ENCODE data around the gene CRACDL.
A peak's percentile ranks its signal among the peaks of the same experiment; 100 is the strongest.

CRACDL gene

DNA sequence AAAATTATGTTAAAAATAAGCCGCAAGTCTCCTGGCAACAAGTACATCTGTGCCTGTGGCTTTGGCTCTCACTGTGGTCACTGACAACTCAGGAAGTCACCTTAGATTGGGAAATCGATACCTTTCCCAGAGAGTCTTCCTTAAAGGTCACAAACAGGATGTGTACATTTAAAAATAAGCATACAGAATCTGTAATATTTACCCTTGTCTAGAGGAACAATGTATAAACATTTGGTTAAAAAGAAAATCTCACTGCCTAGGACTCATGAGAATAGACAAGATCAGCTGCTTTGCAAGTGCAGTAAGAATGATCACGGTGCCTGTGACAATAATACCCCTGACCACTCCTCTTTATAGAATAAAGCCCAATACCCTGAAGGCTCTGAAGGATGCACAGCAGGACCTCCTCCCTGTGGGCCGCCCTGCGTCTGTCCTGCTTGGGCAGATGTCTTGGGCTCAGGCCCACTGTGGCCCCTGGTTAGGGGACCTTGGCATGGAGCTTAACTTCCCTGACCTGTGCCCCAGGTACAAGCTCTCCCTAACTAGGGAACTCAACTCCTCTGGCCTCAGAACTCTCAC, 107.1 kb downstream of the CRACDL start:
- H3K4me3 ChIP-seq (ENCODE audit: low read length), result no peak overlapping the region
- H3K27ac ChIP-seq (ENCODE audit: low read depth, low read length), result no peak overlapping the region
- no peaks in the 10 kb centered on the region for H3K4me1 ChIP-seq (ENCODE audit: control insufficient read depth, insufficient read depth, low read length)
- peaks cover 2% of the 10 kb centered on the region for H3K36me3 ChIP-seq (ENCODE audit: control insufficient read depth, insufficient read depth, low read length)
- peaks cover 4% of the 10 kb centered on the region for H3K27me3 ChIP-seq (ENCODE audit: control insufficient read depth, insufficient read depth, low read length)
- no peak overlapping the region for H3K9ac ChIP-seq (ENCODE audit: low read length)

DNA sequence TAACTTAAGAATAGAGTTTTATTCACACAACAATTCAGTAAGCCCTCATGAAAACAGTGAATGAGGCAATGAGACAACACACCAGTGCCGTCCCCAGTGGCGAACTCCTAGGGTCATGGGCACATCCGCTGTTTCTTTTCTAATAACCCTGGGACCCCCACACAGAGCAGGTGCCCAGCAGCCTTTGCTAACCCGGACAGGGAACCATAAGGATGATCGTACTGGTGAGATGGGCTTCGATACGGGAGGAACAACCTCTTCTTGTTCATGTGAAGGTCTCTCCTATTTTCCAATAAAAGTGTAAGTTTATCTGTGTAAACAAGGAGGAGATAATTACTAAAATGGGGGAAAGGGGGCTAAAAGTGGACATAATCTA, 107.7 kb downstream of the CRACDL start:
- Histone ChIP-seq H3K36me3 (ENCODE audit: control insufficient read depth, insufficient read depth, low read length) (peaks cover 2% of the 10 kb centered on the region), H3K9ac (ENCODE audit: low read length) (no peak overlapping the region), H3K27me3 (ENCODE audit: control insufficient read depth, insufficient read depth, low read length) (peaks cover 4% of the 10 kb centered on the region), H3K4me1 (ENCODE audit: control insufficient read depth, insufficient read depth, low read length) (no peaks in the 10 kb centered on the region), H3K27ac (ENCODE audit: low read depth, low read length) (no peak overlapping the region), H3K4me3 (ENCODE audit: low read length) (no peak overlapping the region)

- H3K27me3 ChIP-seq (ENCODE audit: control insufficient read depth, insufficient read depth, low read length), result peaks cover 4% of the 10 kb centered on the region
- no peak overlapping the region for H3K4me3 ChIP-seq (ENCODE audit: low read length)
- H3K27ac ChIP-seq (ENCODE audit: low read depth, low read length), result no peak overlapping the region
- peaks cover 2% of the 10 kb centered on the region for H3K36me3 ChIP-seq (ENCODE audit: control insufficient read depth, insufficient read depth, low read length)
- H3K9ac ChIP-seq (ENCODE audit: low read length), result no peak overlapping the region
- no peaks in the 10 kb centered on the region for H3K4me1 ChIP-seq (ENCODE audit: control insufficient read depth, insufficient read depth, low read length)
Measured at GRCh38 chr2:98827625-98828368, 108.2 kb downstream of the CRACDL start.

- H3K27ac ChIP-seq (ENCODE audit: low read depth, low read length), result no peak overlapping the region
- no peak overlapping the region for H3K4me3 ChIP-seq (ENCODE audit: low read length)
- H3K4me1 ChIP-seq (ENCODE audit: control insufficient read depth, insufficient read depth, low read length), result no peaks in the 10 kb centered on the region
- H3K36me3 ChIP-seq (ENCODE audit: control insufficient read depth, insufficient read depth, low read length), result peaks cover 2% of the 10 kb centered on the region
- peaks cover 4% of the 10 kb centered on the region for H3K27me3 ChIP-seq (ENCODE audit: control insufficient read depth, insufficient read depth, low read length)
- H3K9ac ChIP-seq (ENCODE audit: low read length), result no peak overlapping the region
Measured at GRCh38 chr2:98826856-98827255, 109.2 kb downstream of the CRACDL start.

- Histone ChIP-seq H3K4me3 (ENCODE audit: low read length) (no peak overlapping the region), H3K4me1 (ENCODE audit: control insufficient read depth, insufficient read depth, low read length) (no peaks in the 10 kb centered on the region), H3K9ac (ENCODE audit: low read length) (no peak overlapping the region), H3K27me3 (ENCODE audit: control insufficient read depth, insufficient read depth, low read length) (peaks cover 4% of the 10 kb centered on the region), H3K36me3 (ENCODE audit: control insufficient read depth, insufficient read depth, low read length) (peaks cover 2% of the 10 kb centered on the region), H3K27ac (ENCODE audit: low read depth, low read length) (no peak overlapping the region)
Measured at GRCh38 chr2:98825858-98826257, 110.2 kb downstream of the CRACDL start.

DNA sequence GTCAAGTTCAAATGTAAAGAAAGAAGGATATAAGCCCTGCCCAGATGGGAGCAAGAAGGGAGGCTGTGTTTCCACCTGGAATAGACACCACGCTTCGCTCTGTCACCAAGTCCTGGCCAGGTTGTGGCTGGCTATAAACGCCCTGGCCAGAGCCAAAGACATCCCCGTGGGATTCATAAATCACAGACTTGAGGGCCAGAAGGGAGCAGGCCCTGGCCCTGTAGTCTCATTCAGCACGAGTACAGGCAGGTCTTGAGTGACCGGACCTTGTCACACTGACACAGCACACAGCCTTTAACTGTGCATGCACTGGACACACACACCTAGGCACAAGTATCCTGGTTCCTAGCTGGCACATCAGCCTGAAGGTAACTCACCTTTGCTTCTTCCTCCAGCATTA, 110.6 kb downstream of the CRACDL start:
- no peak overlapping the region for H3K4me3 ChIP-seq (ENCODE audit: low read length)
- H3K27me3 ChIP-seq (ENCODE audit: control insufficient read depth, insufficient read depth, low read length), result peaks cover 4% of the 10 kb centered on the region
- no peaks in the 10 kb centered on the region for H3K4me1 ChIP-seq (ENCODE audit: control insufficient read depth, insufficient read depth, low read length)
- H3K9ac ChIP-seq (ENCODE audit: low read length), result no peak overlapping the region
- no peak overlapping the region for H3K27ac ChIP-seq (ENCODE audit: low read depth, low read length)
- peaks cover 2% of the 10 kb centered on the region for H3K36me3 ChIP-seq (ENCODE audit: control insufficient read depth, insufficient read depth, low read length)

GRCh38 chr2:98825020-98825350, 111.0 kb downstream of the CRACDL start:
- Histone ChIP-seq H3K27me3 (ENCODE audit: control insufficient read depth, insufficient read depth, low read length) (peaks cover 4% of the 10 kb centered on the region), H3K36me3 (ENCODE audit: control insufficient read depth, insufficient read depth, low read length) (peaks cover 2% of the 10 kb centered on the region), H3K9ac (ENCODE audit: low read length) (no peak overlapping the region), H3K4me3 (ENCODE audit: low read length) (no peak overlapping the region), H3K27ac (ENCODE audit: low read depth, low read length) (no peak overlapping the region), H3K4me1 (ENCODE audit: control insufficient read depth, insufficient read depth, low read length) (no peaks in the 10 kb centered on the region)

- H3K36me3 ChIP-seq (ENCODE audit: control insufficient read depth, insufficient read depth, low read length), result peaks cover 2% of the 10 kb centered on the region
- peaks cover 4% of the 10 kb centered on the region for H3K27me3 ChIP-seq (ENCODE audit: control insufficient read depth, insufficient read depth, low read length)
- H3K4me3 ChIP-seq (ENCODE audit: low read length), result no peak overlapping the region
- H3K9ac ChIP-seq (ENCODE audit: low read length), result no peak overlapping the region
- no peak overlapping the region for H3K27ac ChIP-seq (ENCODE audit: low read depth, low read length)
- H3K4me1 ChIP-seq (ENCODE audit: control insufficient read depth, insufficient read depth, low read length), result no peaks in the 10 kb centered on the region
Measured at GRCh38 chr2:98824256-98825019, 111.6 kb downstream of the CRACDL start.

- H3K9ac ChIP-seq (ENCODE audit: low read length), result no peak overlapping the region
Measured at GRCh38 chr2:98823196-98824170, 112.5 kb downstream of the CRACDL start.

DNA sequence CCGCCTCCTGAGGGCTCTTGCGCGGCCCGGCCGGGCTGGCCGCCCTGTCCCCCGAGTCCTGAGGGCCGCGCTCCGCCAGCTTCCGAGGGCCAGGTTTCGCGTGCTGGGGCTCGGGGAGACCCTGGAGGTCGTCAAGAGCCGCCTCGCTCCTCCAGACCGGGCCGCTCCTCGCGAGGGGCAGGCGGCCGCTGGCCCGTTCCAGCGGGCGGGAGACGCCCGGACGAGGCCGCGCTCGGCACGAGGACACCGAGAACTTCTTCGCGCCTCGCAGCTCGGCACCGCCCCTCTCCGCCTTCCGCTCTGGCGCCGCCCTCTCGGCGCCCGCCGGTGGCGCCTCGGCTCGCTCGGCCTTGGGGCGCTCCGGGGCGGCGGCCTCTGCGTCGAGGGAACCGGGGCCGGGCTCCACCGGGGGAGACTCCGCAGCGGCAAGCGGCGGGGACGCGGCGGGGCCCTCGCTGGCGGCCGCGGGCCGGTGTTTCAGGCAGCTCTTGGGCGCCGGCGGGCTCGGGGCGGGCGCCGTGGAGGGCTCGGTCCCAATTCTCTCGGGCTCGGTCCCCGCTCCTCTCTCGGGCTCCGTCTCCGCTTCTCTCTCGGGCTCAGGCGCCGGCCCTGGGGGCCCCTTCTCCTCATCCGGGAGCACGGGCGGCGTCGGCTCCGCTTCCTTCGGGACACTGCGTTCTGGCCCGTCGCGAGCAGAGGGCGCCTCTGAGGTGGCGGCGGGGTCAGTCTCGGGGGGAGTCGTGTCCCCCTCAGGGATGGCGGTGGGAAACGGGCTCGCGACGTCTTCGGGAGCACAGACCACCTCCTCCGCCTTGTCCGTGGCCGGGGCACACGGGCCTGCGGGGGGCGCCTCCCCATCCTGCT, 113.5 kb downstream of the CRACDL start:
- Histone ChIP-seq H3K4me1 (ENCODE audit: control insufficient read depth, insufficient read depth, low read length) (no peaks in the 10 kb centered on the region), H3K36me3 (ENCODE audit: control insufficient read depth, insufficient read depth, low read length) (no peaks in the 10 kb centered on the region), H3K27ac (ENCODE audit: low read depth, low read length) (no peak overlapping the region), H3K27me3 (ENCODE audit: control insufficient read depth, insufficient read depth, low read length) (peaks cover 4% of the 10 kb centered on the region), H3K4me3 (ENCODE audit: low read length) (peak overlapping the region; percentile 33), H3K9ac (ENCODE audit: low read length) (no peak overlapping the region)

More at GRCh38 chr2:98823196-98824170, 112.5 kb downstream of the CRACDL start:
- Histone ChIP-seq H3K27me3 (ENCODE audit: control insufficient read depth, insufficient read depth, low read length) (peaks cover 4% of the 10 kb centered on the region), H3K4me3 (ENCODE audit: low read length) (peak overlapping the region; percentile 33), H3K4me1 (ENCODE audit: control insufficient read depth, insufficient read depth, low read length) (no peaks in the 10 kb centered on the region), H3K36me3 (ENCODE audit: control insufficient read depth, insufficient read depth, low read length) (no peaks in the 10 kb centered on the region), H3K27ac (ENCODE audit: low read depth, low read length) (no peak overlapping the region)

GRCh38 chr2:98821629-98822135, 114.3 kb downstream of the CRACDL start:
- Histone ChIP-seq H3K4me1 (ENCODE audit: control insufficient read depth, insufficient read depth, low read length) (no peaks in the 10 kb centered on the region), H3K27me3 (ENCODE audit: control insufficient read depth, insufficient read depth, low read length) (peaks cover 4% of the 10 kb centered on the region), H3K9ac (ENCODE audit: low read length) (no peak overlapping the region), H3K36me3 (ENCODE audit: control insufficient read depth, insufficient read depth, low read length) (no peaks in the 10 kb centered on the region), H3K4me3 (ENCODE audit: low read length) (no peak overlapping the region), H3K27ac (ENCODE audit: low read depth, low read length) (no peak overlapping the region)

Data from rectal smooth muscle tissue (tissue), 1 donor.